GM12874 (cell line): Measurements from ENCODE around the gene GPRC5B.

Source experiments
- TF ChIP-seq, protein P1 (sequence below): IDR thresholded peaks from 2 replicates; pipeline ENCODE4 v1.5.1; 2011; ENCODE audit warnings: low read depth, mild to moderate bottlenecking, control low read depth, low read length, moderate library complexity; ENCODE audit not compliant: insufficient read depth

The GPRC5B gene

GRCh38 chr16:19883966-19884485 lies 622 bp downstream of the GPRC5B start:
- TF ChIP-seq, protein P1, sequence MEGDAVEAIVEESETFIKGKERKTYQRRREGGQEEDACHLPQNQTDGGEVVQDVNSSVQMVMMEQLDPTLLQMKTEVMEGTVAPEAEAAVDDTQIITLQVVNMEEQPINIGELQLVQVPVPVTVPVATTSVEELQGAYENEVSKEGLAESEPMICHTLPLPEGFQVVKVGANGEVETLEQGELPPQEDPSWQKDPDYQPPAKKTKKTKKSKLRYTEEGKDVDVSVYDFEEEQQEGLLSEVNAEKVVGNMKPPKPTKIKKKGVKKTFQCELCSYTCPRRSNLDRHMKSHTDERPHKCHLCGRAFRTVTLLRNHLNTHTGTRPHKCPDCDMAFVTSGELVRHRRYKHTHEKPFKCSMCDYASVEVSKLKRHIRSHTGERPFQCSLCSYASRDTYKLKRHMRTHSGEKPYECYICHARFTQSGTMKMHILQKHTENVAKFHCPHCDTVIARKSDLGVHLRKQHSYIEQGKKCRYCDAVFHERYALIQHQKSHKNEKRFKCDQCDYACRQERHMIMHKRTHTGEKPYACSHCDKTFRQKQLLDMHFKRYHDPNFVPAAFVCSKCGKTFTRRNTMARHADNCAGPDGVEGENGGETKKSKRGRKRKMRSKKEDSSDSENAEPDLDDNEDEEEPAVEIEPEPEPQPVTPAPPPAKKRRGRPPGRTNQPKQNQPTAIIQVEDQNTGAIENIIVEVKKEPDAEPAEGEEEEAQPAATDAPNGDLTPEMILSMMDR = no peak

- TF ChIP-seq, protein P1 = no peak
Observed at GRCh38 chr16:19883296-19883965, 1.2 kb downstream of the GPRC5B start.

DNA sequence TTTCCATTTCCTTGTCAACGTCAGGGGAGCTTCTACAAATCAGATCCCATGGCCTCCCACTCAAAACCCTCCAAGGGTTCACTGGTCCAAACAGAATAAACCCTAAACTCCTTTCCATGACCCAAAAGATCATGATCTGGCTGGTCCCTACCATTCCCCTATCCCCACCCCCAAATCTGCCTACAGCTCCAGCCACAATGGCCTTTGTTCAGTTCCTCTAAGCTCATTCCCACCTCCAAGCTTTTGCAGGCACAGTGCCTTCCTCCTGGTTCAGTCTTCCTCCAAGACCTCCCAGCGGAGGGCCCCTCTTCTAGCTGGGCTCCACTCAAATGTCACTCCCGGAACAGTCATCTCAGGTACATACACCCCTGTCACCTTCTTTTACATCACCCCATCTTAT lies 2.0 kb downstream of the GPRC5B start:
- TF ChIP-seq, protein P1 = no peak

GRCh38 chr16:19882186-19882585 lies 2.5 kb downstream of the GPRC5B start:
- TF ChIP-seq, protein P1 = no peak

DNA sequence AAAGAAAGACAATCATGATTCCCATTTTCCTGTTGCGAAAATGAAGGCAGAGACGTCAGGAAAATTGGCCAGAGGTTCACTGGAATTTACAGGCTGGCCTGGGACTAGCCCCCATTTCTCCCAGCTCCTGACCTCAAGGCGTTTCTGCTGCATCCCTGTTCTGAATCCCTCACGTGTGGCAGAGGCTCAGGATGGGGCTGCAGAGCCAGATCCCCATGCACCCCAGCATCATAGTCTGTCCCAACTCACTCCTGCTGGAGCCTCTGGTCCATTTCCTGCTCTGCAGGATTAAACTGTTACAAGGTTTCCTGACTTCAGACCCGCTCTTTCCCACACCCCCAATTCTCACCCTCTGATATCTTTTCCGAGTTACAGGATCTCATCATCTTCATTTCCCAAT lies 2.9 kb downstream of the GPRC5B start:
- TF ChIP-seq, protein P1 = no peak

DNA sequence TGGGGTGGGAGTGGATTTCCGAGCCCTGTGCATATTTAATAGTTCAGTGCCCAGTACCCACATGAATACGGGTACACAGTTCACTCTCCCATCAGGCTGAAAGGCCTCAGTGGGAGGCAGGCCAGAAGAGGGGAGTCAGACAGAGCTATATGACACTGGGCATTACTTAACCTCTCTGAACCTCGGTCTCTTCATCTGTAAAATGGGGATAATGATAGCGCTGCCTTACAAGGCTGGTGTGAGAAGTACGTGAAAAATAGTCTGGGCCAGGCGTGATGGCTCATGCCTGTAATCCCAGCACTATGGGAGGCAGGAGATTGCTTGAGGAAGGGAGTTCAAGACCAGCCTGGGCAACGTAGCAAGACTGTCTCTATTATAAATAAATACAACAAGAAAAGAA lies 3.6 kb downstream of the GPRC5B start:
- TF ChIP-seq, protein P1 = no peak

- TF ChIP-seq, protein P1 = no peak
Observed at GRCh38 chr16:19879241-19879792, 5.3 kb downstream of the GPRC5B start.
